HepG2 (cell line): ENCODE data around the gene TACC3. TPM values are rescaled to one million over a fixed set of nuclear protein-coding genes. Genes with fewer than 3 reads are reported as not detected.

ENCODE experiments used
- ARNTL ChIP-seq: sonication (generic); formaldehyde crosslinking; IDR thresholded peaks from 2 replicates; pipeline ENCODE4 v1.4.0; 2020; ENCODE audit warnings: mild to moderate bottlenecking, missing genetic modification reagents
- CENPT ChIP-seq: sonication (generic); formaldehyde crosslinking; IDR thresholded peaks from 2 replicates; pipeline ENCODE4 v1.8.0; 2022; ENCODE audit warnings: low read depth, mild to moderate bottlenecking, moderate library complexity, missing genetic modification reagents
- ELF4 ChIP-seq: sonication (generic); formaldehyde crosslinking; IDR thresholded peaks from 2 replicates; pipeline ENCODE4 v1.5.0; 2020; ENCODE audit warnings: missing genetic modification reagents, mild to moderate bottlenecking, moderate library complexity, borderline replicate concordance
- HDAC2 ChIP-seq: sonication (generic); formaldehyde crosslinking; IDR thresholded peaks from 2 replicates; pipeline ENCODE4 v1.4.0; 2020; ENCODE audit warnings: missing genetic modification reagents
- NBN ChIP-seq: fragments of 450-650 bp; conservative IDR thresholded peaks from 2 replicates; pipeline ENCODE4 v1.6.1; 2017
- NFYB ChIP-seq: sonication (generic); formaldehyde crosslinking; IDR thresholded peaks from 2 replicates; pipeline ENCODE4 v1.4.0; 2020; ENCODE audit warnings: missing genetic modification reagents
- SAFB2 ChIP-seq: sonication (generic); formaldehyde crosslinking; IDR thresholded peaks from 2 replicates; pipeline ENCODE4 v1.5.1; 2020; ENCODE audit warnings: missing genetic modification reagents, low read depth, mild to moderate bottlenecking, borderline replicate concordance
- SRF ChIP-seq: IDR thresholded peaks from 2 replicates; pipeline ENCODE4 v1.6.1; 2011; ENCODE audit warnings: mild to moderate bottlenecking, low read depth, low read length, moderate library complexity
- THAP7 ChIP-seq: sonication (generic); formaldehyde crosslinking; IDR thresholded peaks from 2 replicates; pipeline ENCODE4 v1.8.1; 2023; ENCODE audit warnings: mild to moderate bottlenecking, missing genetic modification reagents
- ZFP91 ChIP-seq: sonication (generic); formaldehyde crosslinking; IDR thresholded peaks from 2 replicates; pipeline ENCODE4 v1.9.0; 2022; ENCODE audit warnings: missing genetic modification reagents, mild to moderate bottlenecking, borderline replicate concordance
- ZNF121 ChIP-seq: sonication (generic); formaldehyde crosslinking; IDR thresholded peaks from 2 replicates; pipeline ENCODE4 v1.5.0; 2020; ENCODE audit warnings: mild to moderate bottlenecking, missing genetic modification reagents
- ZNF281 ChIP-seq: sonication (generic); formaldehyde crosslinking; IDR thresholded peaks from 2 replicates; pipeline ENCODE4 v1.4.0; 2020; ENCODE audit warnings: missing genetic modification reagents, borderline replicate concordance
- ZNF350 ChIP-seq: sonication (generic); formaldehyde crosslinking; IDR thresholded peaks from 2 replicates; pipeline ENCODE4 v1.4.0; 2020; ENCODE audit warnings: mild to moderate bottlenecking, low read depth, missing genetic modification reagents, borderline replicate concordance
- ZNF557 ChIP-seq: sonication (generic); formaldehyde crosslinking; IDR thresholded peaks from 2 replicates; pipeline ENCODE4 v1.4.0; 2020; ENCODE audit warnings: missing genetic modification reagents
- ZNF737 ChIP-seq: sonication (generic); formaldehyde crosslinking; IDR thresholded peaks from 2 replicates; pipeline ENCODE4 v1.5.0; 2020; ENCODE audit warnings: missing genetic modification reagents, mild to moderate bottlenecking, borderline replicate concordance
- ZSCAN30 ChIP-seq: sonication (generic); formaldehyde crosslinking; IDR thresholded peaks from 2 replicates; pipeline ENCODE4 v1.5.0; 2020; ENCODE audit warnings: mild to moderate bottlenecking, missing genetic modification reagents
- polyA plus RNA-seq, 8 experiments: library from polyadenylated mRNA; depleted of rRNA in 3 of 8; stranded (reverse) in 7 of 8; unstranded in 1 of 8; fragments of >200 nt; fragmentation: Illumina TruSeq in 4 of 8; extraction: Trizol in 4 of 8; gene quantifications; 2 replicates each; pipeline versions ENCODE4 v1.2.1 to v1.2.3, GENCODE V29; 2011 to 2016; ENCODE audit warnings: low read depth in 4 of 8, missing spikeins in 1 of 8, mixed read lengths in 1 of 8; ENCODE audit not compliant: insufficient read depth in 1 of 8
- total RNA-seq, 5 experiments: library from RNA; depleted of rRNA; stranded (reverse); fragments of >200 nt; fragmentation: Illumina TruSeq; extraction: Trizol; gene quantifications; 2 replicates each; pipeline ENCODE4 v1.2.3, GENCODE V29; 2016; ENCODE audit warnings: low read depth in 1 of 5
- TF ChIP-seq, protein P1 (sequence below): sonication (generic); formaldehyde crosslinking; IDR thresholded peaks from 2 replicates; pipeline ENCODE4 v1.4.0; 2020; ENCODE audit warnings: mild to moderate bottlenecking, low read depth, missing genetic modification reagents
- TF ChIP-seq, protein P2 (sequence below): sonication (generic); formaldehyde crosslinking; conservative IDR thresholded peaks from 2 replicates; pipeline ENCODE4 v1.4.0; 2020; ENCODE audit warnings: missing genetic modification reagents
- TF ChIP-seq, protein P3 (sequence below): IDR thresholded peaks from 2 replicates; pipeline ENCODE4 v1.6.1; 2018; ENCODE audit warnings: missing genetic modification reagents

Gene TACC3
- total and polyA plus RNA-seq, 2 of the 13 experiments (the other 11 are each of a cell fraction or from before 2014, with no cell fraction given), result 20.3 to 21.2 TPM

DNA sequence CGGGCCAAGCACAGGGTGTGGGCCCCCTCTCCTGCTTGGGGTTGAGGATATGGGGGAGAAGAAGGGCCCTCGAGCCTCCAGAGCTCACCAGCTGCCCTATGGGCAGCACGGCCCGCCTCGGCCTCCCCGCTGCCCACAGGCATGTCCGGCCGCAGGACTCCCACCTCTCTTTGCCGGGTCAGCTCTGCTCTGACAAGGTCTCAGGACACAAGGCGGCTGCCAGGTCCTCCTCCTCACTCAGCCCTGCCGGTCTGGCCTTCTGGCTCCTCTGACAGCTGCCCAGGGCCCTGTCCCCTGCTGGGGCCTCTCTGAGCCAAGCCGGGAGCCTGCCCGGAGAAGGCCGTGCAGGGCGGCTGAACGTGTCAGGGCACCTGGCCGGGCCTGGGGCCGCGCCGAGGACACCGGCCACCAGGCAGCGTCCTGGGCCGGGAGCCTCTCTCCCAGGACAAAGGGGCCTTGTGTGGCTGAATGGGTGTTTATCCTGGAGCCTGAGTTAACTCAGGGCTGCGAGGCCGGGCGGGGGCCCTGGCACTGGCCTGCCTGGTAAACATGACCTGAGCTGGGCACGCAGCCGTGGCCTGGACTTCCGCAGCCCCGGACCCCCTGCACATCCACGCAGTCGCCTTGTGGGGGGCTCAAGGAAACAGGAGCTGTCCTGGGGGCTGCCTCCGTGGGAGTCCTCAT, 25.7 kb downstream of the TACC3 start (continued):
- peak; percentile 69 for TF ChIP-seq ZFP91 (CRISPR knock-in tag)
- no peak; the same call in 1 of the 2 replicates for TF ChIP-seq ZNF281 (CRISPR knock-in tag)
- TF ChIP-seq SRF, result no peak
- TF ChIP-seq ARNTL (CRISPR knock-in tag), result peak; percentile 46; the same call in 1 of the 2 replicates
- no peak for TF ChIP-seq ELF4 (CRISPR knock-in tag)
- no peak for TF ChIP-seq NFYB
- TF ChIP-seq ZNF557 (CRISPR knock-in tag), result 0 out of 2 replicates have a peak, but pooled peaks have one; percentile 57
- peak; percentile 33; the same call in 1 of the 2 replicates for TF ChIP-seq ZNF350 (CRISPR knock-in tag)
- TF ChIP-seq HDAC2 (CRISPR knock-in tag), result peak; percentile 76; the same call in 1 of the 2 replicates
- TF ChIP-seq, protein P1, sequence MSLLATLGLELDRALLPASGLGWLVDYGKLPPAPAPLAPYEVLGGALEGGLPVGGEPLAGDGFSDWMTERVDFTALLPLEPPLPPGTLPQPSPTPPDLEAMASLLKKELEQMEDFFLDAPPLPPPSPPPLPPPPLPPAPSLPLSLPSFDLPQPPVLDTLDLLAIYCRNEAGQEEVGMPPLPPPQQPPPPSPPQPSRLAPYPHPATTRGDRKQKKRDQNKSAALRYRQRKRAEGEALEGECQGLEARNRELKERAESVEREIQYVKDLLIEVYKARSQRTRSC (CRISPR knock-in tag), result no peak
- no peak for TF ChIP-seq ZNF737 (CRISPR knock-in tag)
- TF ChIP-seq SAFB2, result 0 out of 2 replicates have a peak, but pooled peaks have one; percentile 49
- no peak for TF ChIP-seq ZSCAN30 (CRISPR knock-in tag)
- TF ChIP-seq CENPT (CRISPR knock-in tag), result no peak
- no peak for TF ChIP-seq THAP7 (CRISPR knock-in tag)
- no peak for TF ChIP-seq NBN
- TF ChIP-seq, protein P2, sequence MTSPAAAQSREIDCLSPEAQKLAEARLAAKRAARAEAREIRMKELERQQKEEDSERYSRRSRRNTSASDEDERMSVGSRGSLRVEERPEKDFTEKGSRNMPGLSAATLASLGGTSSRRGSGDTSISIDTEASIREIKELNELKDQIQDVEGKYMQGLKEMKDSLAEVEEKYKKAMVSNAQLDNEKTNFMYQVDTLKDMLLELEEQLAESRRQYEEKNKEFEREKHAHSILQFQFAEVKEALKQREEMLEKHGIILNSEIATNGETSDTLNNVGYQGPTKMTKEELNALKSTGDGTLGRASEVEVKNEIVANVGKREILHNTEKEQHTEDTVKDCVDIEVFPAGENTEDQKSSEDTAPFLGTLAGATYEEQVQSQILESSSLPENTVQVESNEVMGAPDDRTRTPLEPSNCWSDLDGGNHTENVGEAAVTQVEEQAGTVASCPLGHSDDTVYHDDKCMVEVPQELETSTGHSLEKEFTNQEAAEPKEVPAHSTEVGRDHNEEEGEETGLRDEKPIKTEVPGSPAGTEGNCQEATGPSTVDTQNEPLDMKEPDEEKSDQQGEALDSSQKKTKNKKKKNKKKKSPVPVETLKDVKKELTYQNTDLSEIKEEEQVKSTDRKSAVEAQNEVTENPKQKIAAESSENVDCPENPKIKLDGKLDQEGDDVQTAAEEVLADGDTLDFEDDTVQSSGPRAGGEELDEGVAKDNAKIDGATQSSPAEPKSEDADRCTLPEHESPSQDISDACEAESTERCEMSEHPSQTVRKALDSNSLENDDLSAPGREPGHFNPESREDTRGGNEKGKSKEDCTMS (CRISPR knock-in tag), result no peak
- peak; percentile 78 for TF ChIP-seq ZNF121 (CRISPR knock-in tag)
- TF ChIP-seq, protein P3, sequence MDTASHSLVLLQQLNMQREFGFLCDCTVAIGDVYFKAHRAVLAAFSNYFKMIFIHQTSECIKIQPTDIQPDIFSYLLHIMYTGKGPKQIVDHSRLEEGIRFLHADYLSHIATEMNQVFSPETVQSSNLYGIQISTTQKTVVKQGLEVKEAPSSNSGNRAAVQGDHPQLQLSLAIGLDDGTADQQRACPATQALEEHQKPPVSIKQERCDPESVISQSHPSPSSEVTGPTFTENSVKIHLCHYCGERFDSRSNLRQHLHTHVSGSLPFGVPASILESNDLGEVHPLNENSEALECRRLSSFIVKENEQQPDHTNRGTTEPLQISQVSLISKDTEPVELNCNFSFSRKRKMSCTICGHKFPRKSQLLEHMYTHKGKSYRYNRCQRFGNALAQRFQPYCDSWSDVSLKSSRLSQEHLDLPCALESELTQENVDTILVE (CRISPR knock-in tag), result no peak
